Upper lobe of right lung (tissue), 1 donor: Measurements from ENCODE around the gene ZFTA. TPM values are rescaled to one million over a fixed set of nuclear protein-coding genes. Genes with fewer than 3 reads are reported as not detected.
"Not testable (repeated sequence)": the region's sequence is repeated elsewhere in the genome, so short reads cannot be mapped to it uniquely, and the experiment has no call there.

Experiments
- ATAC-seq: fragments of 200-7000 bp; cut with Tn5 transposase; one replicate; pipeline ENCODE4 v1.9.1; 2020; ENCODE audit warnings: mild to moderate bottlenecking, moderate library complexity
- DNase-seq: peaks from one replicate; pipeline ENCODE4 v3.0.0-alpha.2; 2020
- H3K27ac ChIP-seq: fragments of 200-600 bp; one replicate; pipeline ENCODE4 v1.8.0; 2022
- H3K27me3 ChIP-seq: fragments of 200-600 bp; one replicate; pipeline ENCODE4 v1.8.0; 2022; ENCODE audit warnings: mild to moderate bottlenecking
- H3K36me3 ChIP-seq: fragments of 200-600 bp; one replicate; pipeline ENCODE4 v1.8.0; 2022
- H3K4me1 ChIP-seq: fragments of 200-600 bp; one replicate; pipeline ENCODE4 v1.8.0; 2022
- H3K4me3 ChIP-seq: fragments of 200-600 bp; one replicate; pipeline ENCODE4 v1.8.0; 2022; ENCODE audit warnings: mild to moderate bottlenecking
- H3K9me3 ChIP-seq: fragments of 200-600 bp; one replicate; pipeline ENCODE4 v1.8.0; 2022
- intact Hi-C: fragments of 100-400 bp; cut with DNase I; formaldehyde crosslinking; loops from one replicate; pipeline ENCODE4 v1.11.0; 2022
- total RNA-seq: library from RNA; stranded (reverse); fragmentation: NEBNext Ultra II Directional; extraction: Animal tissue kit (Norgen Biotek cat#: 25700); gene quantifications from one replicate; pipeline ENCODE4 v1.2.1, GENCODE V29; 2021
- TF ChIP-seq, protein P1 (sequence below): fragments of 200-600 bp; IDR thresholded peaks from one replicate; pipeline ENCODE4 v1.8.0; 2022; ENCODE audit warnings: antibody characterized with exemption
- donor health status: DM: no; HTN: yes; CAD: no; lungs with severe emphysema.

The ZFTA gene
- total RNA-seq, 1 donor from 2014 or later, result 9.5 TPM

DNA sequence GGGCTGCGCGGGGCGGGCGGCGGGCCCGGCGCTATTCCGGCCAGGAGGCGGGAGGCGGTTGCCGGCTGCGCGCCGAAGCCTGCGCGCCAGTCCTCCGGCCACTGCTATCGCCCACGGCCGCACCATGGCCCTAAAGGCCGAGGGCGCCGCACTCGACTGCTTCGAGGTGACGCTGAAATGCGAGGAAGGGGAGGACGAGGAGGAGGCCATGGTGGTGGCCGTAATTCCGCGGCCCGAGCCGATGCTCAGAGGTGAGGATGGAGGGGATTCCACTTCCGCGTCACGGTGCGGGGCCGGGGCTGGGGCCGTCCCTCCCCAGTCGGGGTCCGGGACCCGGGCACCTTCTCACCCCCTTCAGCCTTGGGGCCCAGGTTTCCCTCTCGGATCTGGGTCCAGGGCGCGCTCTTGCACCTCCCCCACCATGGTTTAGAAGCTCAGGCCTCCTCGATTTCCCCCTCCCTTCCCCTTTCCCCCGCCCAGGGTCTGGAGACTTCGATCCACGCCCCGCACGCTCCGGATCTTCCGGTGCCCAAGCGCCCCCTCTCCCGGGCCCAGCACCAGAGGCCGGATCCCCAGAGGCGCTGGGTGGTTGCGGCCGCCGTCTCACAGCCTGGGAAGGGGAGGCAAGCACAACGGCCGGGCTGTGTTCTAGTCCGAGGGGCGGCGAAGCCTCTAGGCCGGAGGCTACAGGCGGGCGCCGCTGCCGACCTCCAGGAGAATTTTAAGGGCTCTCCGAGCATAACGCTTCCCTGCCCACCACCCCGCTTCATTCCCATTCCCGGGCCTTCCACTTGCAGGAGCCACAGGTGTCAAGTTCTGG, 45.2 kb upstream of the ZFTA start:
- no peaks in the 10 kb centered on the region for H3K9me3 ChIP-seq
- H3K36me3 ChIP-seq, result peaks cover 17% of the 10 kb centered on the region
- intact Hi-C loops, result no loop called here
- TF ChIP-seq, protein P1, sequence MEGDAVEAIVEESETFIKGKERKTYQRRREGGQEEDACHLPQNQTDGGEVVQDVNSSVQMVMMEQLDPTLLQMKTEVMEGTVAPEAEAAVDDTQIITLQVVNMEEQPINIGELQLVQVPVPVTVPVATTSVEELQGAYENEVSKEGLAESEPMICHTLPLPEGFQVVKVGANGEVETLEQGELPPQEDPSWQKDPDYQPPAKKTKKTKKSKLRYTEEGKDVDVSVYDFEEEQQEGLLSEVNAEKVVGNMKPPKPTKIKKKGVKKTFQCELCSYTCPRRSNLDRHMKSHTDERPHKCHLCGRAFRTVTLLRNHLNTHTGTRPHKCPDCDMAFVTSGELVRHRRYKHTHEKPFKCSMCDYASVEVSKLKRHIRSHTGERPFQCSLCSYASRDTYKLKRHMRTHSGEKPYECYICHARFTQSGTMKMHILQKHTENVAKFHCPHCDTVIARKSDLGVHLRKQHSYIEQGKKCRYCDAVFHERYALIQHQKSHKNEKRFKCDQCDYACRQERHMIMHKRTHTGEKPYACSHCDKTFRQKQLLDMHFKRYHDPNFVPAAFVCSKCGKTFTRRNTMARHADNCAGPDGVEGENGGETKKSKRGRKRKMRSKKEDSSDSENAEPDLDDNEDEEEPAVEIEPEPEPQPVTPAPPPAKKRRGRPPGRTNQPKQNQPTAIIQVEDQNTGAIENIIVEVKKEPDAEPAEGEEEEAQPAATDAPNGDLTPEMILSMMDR, result no peak
- peak overlapping the region; percentile 94 for H3K4me3 ChIP-seq
- peak overlapping the region; percentile 83 for H3K27ac ChIP-seq
- peaks cover 25% of the 10 kb centered on the region for H3K4me1 ChIP-seq
- ATAC-seq (peak; percentile 61), DNase-seq (peak; percentile 77)
- no peaks in the 10 kb centered on the region for H3K27me3 ChIP-seq

DNA sequence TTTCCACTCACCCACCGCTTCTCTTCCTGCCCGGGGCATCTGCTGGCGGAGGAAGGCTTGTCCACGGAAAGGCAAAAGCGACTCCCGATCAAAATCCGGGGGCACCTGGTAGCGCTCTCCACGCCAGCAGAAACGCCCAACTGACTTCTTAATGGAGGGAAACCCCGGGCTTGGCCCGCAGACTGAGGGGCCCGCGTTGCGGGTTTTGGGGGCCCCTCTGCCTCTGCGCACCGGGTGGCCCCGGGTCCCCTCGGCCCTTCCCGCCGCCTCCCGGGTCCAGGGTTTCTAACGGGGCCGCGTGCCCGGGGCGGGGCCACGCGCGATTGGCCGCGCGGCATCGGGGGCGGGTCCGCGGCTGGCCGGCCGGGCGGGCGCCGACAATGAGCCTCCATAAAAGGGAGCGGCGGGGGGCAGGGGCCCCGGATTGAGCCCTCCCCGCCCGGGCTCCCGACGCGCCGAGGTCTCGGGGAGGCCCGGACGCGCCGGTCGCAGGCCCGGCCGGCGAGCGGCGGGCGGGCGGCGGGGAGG, 44.5 kb upstream of the ZFTA start, which contains the start of gene SPINDOC:
SPINDOC (plus strand) TSS at position 422 of the 528 bp plus-strand sequence. CDS start 231 bp downstream, outside the sequence.
- Histone ChIP-seq H3K4me3 (peak within 1 kb of the TSS; percentile 94), H3K9me3 (no peaks in the 10 kb centered on the region), H3K4me1 (peaks cover 25% of the 10 kb centered on the region), H3K36me3 (peaks cover 10% of the 10 kb centered on the region), H3K27me3 (no peaks in the 10 kb centered on the region), H3K27ac (peak within 1 kb of the TSS; percentile 83)
- intact Hi-C loops, result no loop called here
- DNase-seq, result peak; percentile 90
- ATAC-seq, result peak; percentile 95
- TF ChIP-seq, protein P1, result no peak

DNA sequence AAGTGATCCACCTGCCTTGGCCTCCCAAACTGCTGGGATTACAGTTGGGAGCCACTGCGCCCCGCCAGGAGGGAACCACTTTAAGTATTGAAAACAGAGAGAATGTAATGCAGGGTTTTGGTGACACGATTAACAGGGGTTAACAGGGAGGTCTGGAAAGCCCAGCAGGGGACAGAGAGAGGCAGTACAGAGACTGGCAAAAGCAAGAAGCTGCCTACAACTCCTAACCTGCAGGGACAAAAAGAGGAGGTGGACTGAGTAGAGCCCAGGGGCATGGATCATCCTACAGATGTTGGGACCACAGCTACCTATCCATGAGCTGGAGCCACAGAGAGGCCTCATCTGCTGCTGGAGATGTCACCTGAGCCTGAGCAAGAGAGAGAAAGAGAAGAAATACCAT, 42.9 kb upstream of the ZFTA start:
- TF ChIP-seq, protein P1, result no peak
- ATAC-seq (no peak), DNase-seq (no peak)
- Histone ChIP-seq H3K4me1 (peaks cover 25% of the 10 kb centered on the region), H3K9me3 (no peaks in the 10 kb centered on the region), H3K4me3 (no peak overlapping the region), H3K27ac (no peak overlapping the region), H3K36me3 (no peaks in the 10 kb centered on the region), H3K27me3 (no peaks in the 10 kb centered on the region)
- intact Hi-C loops, result no loop called here

DNA sequence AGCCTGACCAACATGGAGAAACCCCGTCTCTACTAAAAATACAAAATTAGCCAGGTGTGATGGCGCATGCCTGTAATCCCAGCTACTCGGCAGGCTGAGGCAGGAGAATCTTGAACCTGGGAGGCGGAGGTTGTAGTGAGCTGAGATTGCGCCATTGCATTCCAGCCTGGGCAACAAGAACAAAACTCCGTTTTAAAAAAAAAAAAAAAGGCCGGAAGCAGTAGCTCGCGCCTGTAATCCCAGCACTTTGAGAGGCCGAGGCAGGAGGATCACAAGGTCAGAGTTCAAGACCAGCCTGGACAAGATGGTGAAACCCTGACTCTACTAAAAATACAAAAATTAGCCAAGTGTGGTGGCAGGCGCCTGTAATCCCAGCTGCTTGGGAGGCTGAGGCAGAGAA, 41.8 kb upstream of the ZFTA start:
- intact Hi-C loops, H3K36me3 ChIP-seq, H3K27me3 ChIP-seq, H3K9me3 ChIP-seq, DNase-seq, H3K4me3 ChIP-seq, H3K27ac ChIP-seq, ATAC-seq: not testable (repeated sequence)
- H3K4me1 ChIP-seq, result peaks cover 21% of the 10 kb centered on the region

DNA sequence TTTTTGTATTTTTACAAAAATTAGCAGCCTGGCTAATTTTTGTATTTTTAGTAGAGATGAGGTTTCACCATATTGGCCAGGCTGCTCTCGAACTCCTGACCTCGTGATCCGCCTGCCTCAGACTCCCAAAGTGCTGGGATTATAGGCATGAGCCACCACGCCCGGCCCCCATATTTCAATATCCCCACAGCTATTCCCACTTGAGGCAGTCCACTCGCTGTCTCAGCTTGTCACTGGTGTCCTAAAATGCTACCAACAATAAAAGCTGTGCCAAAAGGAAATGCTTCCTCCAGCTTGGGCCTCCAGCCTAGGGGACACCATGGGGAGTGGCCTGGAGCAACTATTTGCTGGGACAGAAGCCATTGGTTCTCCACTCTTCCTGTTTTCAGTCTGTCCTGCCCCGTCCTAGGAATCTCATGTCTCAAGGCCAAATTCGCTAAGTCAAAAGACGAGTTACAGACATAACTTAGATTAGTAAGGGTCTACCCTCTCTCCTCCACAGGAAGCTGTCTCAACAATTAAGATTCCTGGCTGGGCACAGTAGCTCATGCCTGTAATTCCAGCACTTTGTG, 37.4 kb upstream of the ZFTA start:
- H3K27ac ChIP-seq, result peak overlapping the region; percentile 17
- no peaks in the 10 kb centered on the region for H3K9me3 ChIP-seq
- intact Hi-C loops, result no loop called here
- DNase-seq, result no peak
- no peaks in the 10 kb centered on the region for H3K36me3 ChIP-seq
- no peaks in the 10 kb centered on the region for H3K4me1 ChIP-seq
- H3K27me3 ChIP-seq, result no peaks in the 10 kb centered on the region
- H3K4me3 ChIP-seq, result no peak overlapping the region
- ATAC-seq, result peak; percentile 64
- TF ChIP-seq, protein P1, result no peak

DNA sequence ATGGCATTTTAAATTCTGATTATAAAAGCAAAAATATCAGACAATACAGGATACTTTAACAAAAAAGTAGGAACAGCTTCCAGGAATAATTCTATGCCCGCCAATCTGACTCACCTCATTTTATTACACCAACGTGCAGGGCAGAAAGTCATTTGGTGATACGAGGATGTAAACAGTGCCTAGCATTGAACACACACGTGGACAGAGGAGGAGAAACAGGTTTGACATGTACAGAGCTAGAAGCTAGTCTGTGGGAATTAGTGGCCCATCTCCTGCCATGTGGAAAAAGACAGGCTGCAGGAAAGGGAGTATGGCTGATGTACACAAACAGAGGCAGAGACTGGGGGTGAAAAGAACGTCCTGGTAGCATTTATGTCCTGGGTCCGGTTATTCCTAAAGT, 35.7 kb upstream of the ZFTA start:
- TF ChIP-seq, protein P1, result no peak
- H3K27me3 ChIP-seq, result no peaks in the 10 kb centered on the region
- intact Hi-C loops, result no loop called here
- no peaks in the 10 kb centered on the region for H3K36me3 ChIP-seq
- ATAC-seq (no peak), DNase-seq (no peak)
- H3K4me3 ChIP-seq, result no peak overlapping the region
- no peaks in the 10 kb centered on the region for H3K9me3 ChIP-seq
- H3K4me1 ChIP-seq, result no peaks in the 10 kb centered on the region
- H3K27ac ChIP-seq, result no peak overlapping the region
